ENCODE results near the gene LTBP4.
"Not testable (repeated sequence)": the region's sequence is repeated elsewhere in the genome, so short reads cannot be mapped to it uniquely, and the experiment has no call there.

Gene LTBP4

GRCh38 chr19:40625406-40626120 lies 24.4 kb downstream of the LTBP4 start:
- no peak for DNase-seq

DNA sequence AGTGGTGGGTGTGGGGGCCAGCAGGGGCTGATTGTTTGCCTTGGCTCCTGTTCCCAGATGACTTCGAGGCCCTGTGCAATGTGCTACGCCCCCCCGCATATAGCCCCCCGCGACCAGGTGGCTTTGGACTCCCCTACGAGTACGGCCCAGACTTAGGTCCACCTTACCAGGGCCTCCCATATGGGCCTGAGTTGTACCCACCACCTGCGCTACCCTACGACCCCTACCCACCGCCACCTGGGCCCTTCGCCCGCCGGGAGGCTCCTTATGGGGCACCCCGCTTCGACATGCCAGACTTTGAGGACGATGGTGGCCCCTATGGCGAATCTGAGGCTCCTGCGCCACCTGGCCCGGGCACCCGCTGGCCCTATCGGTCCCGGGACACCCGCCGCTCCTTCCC lies 25.7 kb downstream of the LTBP4 start:
- DNase-seq = no peak

DNA sequence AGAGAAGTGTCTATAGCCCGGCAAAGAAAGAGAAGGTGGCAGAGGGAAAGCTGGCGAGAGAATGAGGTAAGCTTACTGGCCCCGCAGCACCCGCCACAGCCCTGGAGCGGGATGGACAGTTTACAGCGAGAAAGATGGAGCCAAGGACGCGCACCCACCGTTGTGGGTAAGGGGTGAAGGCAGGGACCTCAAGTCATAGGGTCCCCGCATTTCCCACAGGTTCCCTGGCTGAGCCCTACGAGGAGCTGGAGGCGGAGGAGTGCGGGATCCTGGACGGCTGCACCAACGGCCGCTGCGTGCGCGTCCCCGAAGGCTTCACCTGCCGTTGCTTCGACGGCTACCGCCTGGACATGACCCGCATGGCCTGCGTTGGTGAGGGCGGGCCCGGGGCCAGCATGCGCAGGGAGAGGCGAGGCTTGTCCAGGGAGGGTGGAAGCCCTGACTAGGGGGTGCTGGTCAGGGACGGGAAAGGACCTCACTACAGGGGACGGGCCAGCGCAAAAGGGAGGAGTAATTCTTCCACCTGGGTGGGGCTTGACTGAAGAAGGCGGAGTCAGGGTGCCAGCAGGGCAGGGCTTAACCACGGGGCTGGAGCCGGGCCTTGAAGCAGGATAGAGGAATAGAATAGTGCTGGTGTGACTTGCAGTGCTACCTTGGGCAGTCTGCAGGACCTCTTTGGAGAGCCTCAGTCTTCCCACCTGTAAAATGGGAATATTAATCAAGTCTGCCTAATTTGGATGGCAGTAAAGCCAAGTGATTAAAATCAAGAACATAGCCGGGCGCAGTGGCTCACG lies 26.5 kb downstream of the LTBP4 start:
- DNase-seq = no peak

GRCh38 chr19:40629346-40629745 lies 28.2 kb downstream of the LTBP4 start:
- no peak for DNase-seq

DNA sequence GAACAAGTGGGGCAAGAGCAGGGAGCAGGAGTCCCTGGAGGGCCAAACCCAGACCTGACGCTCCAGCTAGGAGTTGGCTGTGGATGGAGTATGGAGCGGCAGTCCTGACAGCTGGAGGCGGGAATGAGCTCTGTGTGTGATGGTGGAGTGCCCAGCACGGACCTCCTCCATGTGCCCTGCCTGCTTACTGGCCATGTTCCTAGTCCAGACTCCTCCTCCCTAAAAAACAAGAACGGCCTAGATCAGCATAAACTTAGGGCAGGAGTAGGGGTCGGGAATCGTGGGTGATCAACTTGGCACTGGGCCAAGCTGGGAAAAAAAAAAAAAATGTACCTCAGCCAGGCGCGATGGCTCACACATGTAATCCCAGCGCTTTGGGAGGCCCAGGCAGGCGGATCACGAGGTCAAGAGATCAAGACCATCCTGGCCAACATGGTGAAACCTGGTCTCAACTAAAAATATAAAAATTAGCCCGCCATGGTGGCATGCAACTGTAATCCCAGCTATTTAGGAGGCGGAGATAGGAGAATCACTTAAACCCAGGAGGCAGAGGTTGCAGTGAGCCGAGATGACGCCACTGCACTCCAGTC lies 29.5 kb downstream of the LTBP4 start:
- DNase-seq = no peak

- no peak for DNase-seq
These were observed 31.3 kb downstream of the LTBP4 start for GRCh38 chr19:40632311-40633036.

- no peak for DNase-seq
These were observed 32.0 kb downstream of the LTBP4 start for GRCh38 chr19:40633207-40633606.

DNA sequence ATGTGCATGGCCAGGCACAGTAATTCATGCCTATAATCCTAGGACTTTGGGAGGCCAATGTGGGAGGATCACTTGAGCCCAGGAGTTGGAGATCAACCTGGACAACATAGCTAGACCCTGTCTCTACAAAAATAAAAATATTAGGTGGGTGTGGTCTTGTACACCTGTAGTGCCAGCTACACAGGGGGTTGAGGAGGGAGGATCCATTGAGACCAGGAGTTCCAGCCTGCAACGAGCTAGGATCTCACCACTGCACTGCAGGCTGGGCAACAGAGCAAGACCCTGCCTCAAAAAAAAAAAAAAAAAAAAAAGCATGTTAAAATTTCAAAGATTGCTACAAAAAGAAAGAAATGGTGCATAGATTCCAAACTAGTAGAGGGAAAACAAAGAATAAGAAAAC lies 37.2 kb downstream of the LTBP4 start:
- DNase-seq = no peak

DNA sequence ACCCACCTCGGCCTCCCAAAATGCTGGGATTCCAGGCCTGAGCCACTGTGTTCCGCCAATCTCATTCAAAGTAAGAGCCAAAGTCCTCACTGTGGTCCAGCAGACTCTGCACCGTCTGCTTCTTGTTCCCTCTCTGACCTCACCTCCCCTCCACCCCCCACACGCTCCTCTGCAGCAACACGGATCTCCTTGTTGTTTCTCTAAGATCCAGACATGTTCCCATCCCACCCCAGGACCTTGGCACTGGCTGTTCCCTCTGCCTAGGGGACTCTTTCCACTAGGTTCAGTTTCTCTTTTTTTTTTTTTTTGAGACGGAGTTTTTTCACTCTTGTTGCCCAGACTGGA lies 38.4 kb downstream of the LTBP4 start:
- DNase-seq = no peak

DNA sequence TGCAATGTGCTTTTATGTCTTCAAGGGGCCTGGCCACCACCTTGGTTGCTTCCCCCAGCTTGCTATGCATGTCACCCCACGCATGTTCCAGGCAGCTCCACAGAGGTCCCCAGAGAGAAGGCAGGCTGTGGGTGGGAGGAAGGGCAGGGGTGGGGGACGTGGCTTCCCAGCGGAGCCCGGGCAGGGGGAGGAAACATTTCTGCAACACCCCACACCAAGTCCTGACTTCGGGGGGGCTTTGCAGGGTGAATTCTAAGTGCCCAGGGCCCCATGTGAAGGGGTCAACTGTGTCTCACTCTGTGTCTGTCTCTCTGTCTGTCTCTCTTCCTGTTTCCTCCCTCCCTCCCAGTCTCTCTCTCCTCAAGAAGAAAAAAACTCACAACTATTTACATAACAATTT lies 39.6 kb downstream of the LTBP4 start:
- DNase-seq = no peak

DNA sequence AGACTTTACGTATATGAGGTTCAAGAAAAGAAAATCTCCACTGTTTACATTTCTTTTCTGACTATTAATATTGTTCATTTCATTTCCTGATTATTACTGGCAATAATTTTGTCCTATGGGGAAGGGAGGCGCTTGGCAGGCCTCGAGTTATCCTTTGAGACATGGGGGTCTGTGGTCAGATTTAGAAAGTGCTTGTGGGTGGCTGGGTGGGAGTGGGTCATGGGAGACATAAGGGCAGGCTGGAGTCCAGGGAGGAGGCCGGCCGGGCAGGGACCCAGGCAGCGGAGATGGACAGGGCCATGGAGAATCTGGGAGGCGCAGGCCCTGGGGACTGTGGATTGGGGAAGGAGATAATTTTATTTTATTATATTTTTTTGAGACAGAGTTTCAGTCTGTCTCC lies 40.1 kb downstream of the LTBP4 start:
- DNase-seq = no peak

DNA sequence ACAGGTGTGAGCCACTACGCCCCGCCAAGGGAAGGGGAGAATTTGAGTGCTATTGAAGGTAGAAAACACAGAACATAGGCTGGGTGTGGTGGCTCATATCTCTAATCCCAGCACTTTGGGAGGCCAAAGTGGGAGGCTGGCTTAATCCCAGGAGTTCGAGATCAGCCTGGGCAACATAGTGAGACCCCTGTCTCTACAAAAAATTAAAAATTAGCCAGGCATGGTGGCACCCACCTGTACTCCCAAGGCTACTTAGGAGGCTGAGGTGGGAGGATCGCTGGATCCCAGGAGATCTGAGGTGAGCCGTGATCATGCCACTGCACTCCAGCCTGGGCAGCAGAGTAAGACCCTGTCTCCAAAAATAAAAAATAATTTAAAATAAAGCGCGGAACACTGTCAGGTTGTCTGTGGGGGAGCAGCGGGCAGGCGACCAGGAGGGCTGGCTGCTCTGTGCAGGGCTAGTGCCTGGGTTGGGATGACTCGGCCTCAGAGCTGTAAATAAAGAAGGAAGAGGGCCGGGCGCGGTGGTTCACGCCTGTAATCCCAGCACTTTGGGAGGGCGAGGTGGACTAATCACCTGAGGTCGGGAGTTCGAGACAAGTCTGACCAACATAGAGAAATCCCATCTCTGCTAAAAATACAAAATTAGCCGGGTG lies 41.0 kb downstream of the LTBP4 start:
- no peak for DNase-seq

DNA sequence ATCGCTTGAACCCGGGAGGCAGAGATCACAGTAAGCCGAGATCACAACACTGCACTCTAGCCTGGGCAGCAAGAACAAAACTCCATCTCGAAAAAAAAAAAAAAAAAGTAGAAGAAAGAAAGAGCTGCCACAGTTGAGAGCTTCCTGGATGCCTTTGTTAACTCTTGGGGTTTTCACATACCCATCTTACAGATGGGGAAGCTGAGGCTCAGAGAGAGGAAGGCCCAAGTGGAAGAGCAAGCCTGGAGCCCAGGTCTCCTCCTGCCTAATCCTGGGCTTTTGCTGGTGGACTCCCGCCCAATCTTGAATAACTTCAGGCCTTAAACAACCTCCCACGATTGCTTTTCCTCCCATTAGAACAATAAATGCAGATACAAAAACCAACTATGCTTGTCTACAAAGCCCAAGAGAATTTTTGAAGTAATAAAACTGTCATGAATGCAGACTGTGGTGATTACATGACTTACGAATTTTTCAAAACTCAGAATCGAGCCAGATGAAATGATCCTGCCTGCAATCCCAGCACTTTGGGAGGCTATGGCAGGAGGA lies 41.7 kb downstream of the LTBP4 start:
- no peak for DNase-seq

DNA sequence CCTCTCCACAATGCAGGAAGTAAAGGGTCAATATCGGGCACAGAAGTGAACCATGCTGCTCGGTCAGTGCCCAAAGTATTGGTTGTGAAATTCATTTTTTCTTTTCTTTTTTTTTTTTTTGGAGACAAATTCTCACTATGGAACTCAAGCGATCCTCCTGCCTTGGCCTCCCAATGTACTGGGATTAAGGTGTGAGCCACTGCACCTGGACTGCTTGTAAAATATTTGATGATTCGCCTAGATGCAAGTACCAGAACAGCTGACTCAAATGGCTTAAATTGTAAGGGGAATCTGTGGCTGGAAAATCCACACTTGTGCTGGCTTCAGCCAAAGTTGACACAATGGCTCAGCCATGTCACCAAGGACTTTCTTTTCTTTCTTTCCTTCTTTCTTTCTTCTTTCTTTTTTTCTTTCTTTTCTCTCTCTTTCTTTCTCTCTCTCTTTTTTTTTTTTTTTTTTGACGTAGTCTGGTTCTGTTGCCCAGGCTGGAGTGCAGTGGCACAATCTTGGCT lies 45.6 kb downstream of the LTBP4 start:
- DNase-seq = no peak

GRCh38 chr19:40649903-40650675 lies 48.9 kb downstream of the LTBP4 start:
- not testable (repeated sequence) for DNase-seq

GRCh38 chr19:40650749-40651305 lies 49.7 kb downstream of the LTBP4 start:
- no peak for DNase-seq

DNA sequence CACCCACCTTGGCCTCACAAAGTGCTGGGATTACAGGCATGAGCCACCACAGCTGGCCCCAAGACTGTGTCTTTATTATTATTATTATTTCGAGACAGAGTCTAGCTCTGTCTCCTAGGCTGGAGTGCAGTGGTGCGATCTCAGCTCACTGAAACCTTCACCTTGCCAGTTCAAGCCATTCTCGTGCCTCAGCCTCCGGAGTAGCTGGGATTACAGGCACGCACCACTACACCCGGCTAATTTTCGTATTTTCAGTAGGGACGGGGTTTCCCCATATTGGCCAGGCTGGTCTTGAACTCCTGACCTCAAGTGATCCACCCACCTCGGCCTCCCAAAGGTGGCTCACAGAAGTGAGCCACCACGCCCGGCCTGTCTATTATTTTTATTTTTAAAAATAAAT lies 51.1 kb downstream of the LTBP4 start:
- not testable (repeated sequence) for DNase-seq

DNA sequence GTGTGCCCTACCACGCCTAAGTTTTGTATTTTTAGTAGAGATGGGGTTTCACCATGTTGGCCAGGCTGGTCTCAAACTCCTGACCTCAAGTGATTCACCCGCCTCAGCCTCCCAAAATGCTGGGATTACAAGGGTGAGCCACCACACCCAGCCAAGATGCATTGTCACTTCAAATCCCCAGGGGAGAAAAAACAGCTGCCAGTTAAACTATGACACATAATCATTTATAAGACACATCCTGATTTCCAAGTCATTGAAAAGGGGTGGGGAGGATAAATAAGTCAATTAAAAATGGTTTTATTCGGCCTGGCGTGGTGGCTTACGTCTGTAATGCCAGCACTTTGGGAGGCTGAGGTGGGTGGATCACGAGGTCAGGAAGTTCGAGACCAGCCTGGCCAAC lies 54.5 kb downstream of the LTBP4 start:
- not testable (repeated sequence) for DNase-seq

GRCh38 chr19:40658031-40658430 lies 56.9 kb downstream of the LTBP4 start:
- DNase-seq = no peak

GRCh38 chr19:40659116-40659515 lies 57.9 kb downstream of the LTBP4 start:
- no peak for DNase-seq
